ENCODE measurements around the gene ALB. TPM values are rescaled to one million over a fixed set of nuclear protein-coding genes. Genes with fewer than 3 reads are reported as not detected.
"Not testable (repeated sequence)": the region's sequence is repeated elsewhere in the genome, so short reads cannot be mapped to it uniquely, and the experiment has no call there.

The ALB gene
- total RNA-seq: 0.59 to 1.5 TPM (median 0.63 TPM) in 3 replicates

DNA sequence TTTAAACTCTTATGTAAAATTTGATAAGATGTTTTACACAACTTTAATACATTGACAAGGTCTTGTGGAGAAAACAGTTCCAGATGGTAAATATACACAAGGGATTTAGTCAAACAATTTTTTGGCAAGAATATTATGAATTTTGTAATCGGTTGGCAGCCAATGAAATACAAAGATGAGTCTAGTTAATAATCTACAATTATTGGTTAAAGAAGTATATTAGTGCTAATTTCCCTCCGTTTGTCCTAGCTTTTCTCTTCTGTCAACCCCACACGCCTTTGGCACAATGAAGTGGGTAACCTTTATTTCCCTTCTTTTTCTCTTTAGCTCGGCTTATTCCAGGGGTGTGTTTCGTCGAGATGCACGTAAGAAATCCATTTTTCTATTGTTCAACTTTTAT, at the start of gene ALB:
TSS of gene ALB (plus strand) at position 246 of the 400 bp plus-strand sequence. CDS start at position 287, 41 bp downstream.
- TF ChIP-seq, protein P1, sequence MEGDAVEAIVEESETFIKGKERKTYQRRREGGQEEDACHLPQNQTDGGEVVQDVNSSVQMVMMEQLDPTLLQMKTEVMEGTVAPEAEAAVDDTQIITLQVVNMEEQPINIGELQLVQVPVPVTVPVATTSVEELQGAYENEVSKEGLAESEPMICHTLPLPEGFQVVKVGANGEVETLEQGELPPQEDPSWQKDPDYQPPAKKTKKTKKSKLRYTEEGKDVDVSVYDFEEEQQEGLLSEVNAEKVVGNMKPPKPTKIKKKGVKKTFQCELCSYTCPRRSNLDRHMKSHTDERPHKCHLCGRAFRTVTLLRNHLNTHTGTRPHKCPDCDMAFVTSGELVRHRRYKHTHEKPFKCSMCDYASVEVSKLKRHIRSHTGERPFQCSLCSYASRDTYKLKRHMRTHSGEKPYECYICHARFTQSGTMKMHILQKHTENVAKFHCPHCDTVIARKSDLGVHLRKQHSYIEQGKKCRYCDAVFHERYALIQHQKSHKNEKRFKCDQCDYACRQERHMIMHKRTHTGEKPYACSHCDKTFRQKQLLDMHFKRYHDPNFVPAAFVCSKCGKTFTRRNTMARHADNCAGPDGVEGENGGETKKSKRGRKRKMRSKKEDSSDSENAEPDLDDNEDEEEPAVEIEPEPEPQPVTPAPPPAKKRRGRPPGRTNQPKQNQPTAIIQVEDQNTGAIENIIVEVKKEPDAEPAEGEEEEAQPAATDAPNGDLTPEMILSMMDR (IDR thresholded peaks at IDR 0.05; ENCODE audit: unreplicated experiment): no peak
- no peak within 1 kb of the TSS for H3K27ac Mint-ChIP-seq
- H3K4me1 Mint-ChIP-seq: no peaks in the 10 kb centered on the region
- no peak for DNase-seq (ENCODE audit: low spot score in 2 of 2, unreplicated experiment in 2 of 2)
- no peaks in the 10 kb centered on the region for H3K9me3 Mint-ChIP-seq
- H3K27me3 Mint-ChIP-seq (ENCODE audit: low read depth): no peaks in the 10 kb centered on the region
- no peaks in the 10 kb centered on the region for H3K36me3 Mint-ChIP-seq
- no peak within 1 kb of the TSS for H3K4me3 Mint-ChIP-seq

DNA sequence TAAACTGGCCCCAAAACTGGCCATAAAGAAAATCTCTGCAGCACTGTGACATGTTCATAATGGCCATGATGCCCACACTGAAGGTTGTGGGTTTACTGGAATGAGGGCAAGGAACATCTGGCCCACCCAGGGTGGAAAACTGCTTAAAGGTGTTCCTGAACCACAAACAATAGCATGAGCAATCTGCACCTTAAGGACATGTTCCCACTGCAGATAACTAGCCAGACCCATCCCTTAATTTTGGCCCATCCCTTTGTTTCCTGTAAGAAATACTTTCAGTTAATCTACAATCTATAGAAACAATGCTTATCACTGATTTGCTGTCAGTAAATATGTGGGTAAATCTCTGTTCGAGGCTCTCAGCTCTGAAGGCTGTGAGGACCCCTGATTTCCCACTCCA, 46.9 kb upstream of the ALB start:
- peaks cover 63% of the 10 kb centered on the region for H3K9me3 Mint-ChIP-seq
- H3K27ac Mint-ChIP-seq; H3K4me3 Mint-ChIP-seq; H3K27me3 Mint-ChIP-seq (ENCODE audit: low read depth); H3K36me3 Mint-ChIP-seq; DNase-seq (ENCODE audit: low spot score in 2 of 2, unreplicated experiment in 2 of 2); H3K4me1 Mint-ChIP-seq: not testable (repeated sequence)

GRCh38 chr4:73369506-73370199, 34.4 kb upstream of the ALB start:
- not testable (repeated sequence) for H3K36me3 Mint-ChIP-seq, H3K27ac Mint-ChIP-seq

DNA sequence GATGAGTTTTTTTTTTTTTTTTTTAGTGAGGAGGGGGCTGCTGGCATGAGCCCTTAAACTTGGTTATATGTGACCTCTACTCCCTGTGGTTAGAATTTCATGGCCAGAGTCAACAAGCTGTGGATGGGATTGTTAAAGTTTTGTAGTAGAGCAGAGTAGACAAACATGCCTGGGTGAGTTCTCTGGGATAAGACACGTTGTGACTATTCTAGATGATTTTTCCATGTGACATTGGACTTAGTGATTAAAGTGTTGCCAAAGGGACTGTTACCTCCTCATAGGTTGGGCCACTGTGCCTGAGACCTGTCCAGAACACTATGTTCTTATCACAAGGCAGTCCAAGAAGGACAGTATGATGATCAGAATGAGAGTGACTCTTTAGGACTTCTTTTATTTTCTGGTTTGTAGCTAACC, 28.8 kb upstream of the ALB start:
- Mint-ChIP-seq H3K27me3 (ENCODE audit: low read depth) (peaks cover 3% of the 10 kb centered on the region), H3K9me3 (no peaks in the 10 kb centered on the region), H3K4me1 (no peaks in the 10 kb centered on the region), H3K36me3 (no peaks in the 10 kb centered on the region), H3K27ac (no peak overlapping the region), H3K4me3 (no peak overlapping the region)
- no peak for DNase-seq (ENCODE audit: low spot score in 2 of 2, unreplicated experiment in 2 of 2)
- TF ChIP-seq, protein P1 (IDR thresholded peaks at IDR 0.05; ENCODE audit: unreplicated experiment): no peak

More at GRCh38 chr4:73369506-73370199, 34.4 kb upstream of the ALB start:
- H3K9me3 Mint-ChIP-seq; DNase-seq (ENCODE audit: low spot score in 2 of 2, unreplicated experiment in 2 of 2); H3K27me3 Mint-ChIP-seq (ENCODE audit: low read depth); H3K4me3 Mint-ChIP-seq; H3K4me1 Mint-ChIP-seq: not testable (repeated sequence)

DNA sequence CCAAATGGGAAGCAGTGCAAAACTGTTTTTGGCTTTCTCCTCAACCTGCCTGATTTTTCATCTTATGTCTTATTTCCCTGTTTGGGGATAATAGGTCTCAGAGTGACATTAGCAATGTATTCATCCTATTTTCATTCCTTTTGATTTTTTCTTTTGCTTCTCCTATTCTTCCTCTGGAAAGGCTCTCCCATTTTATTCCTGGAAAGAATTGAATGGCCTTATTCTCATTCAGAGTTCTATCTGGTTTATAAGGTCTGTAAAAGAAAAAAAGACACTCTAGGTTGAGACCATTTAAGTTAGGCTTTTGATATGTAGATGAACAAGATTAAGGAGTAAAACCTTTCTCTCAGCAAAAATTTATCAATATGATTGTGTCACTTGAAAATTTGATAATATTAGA, 27.8 kb upstream of the ALB start:
- no peaks in the 10 kb centered on the region for H3K4me1 Mint-ChIP-seq
- H3K9me3 Mint-ChIP-seq: no peaks in the 10 kb centered on the region
- no peak for DNase-seq (ENCODE audit: low spot score in 2 of 2, unreplicated experiment in 2 of 2)
- no peak overlapping the region for H3K4me3 Mint-ChIP-seq
- H3K36me3 Mint-ChIP-seq: no peaks in the 10 kb centered on the region
- TF ChIP-seq, protein P1 (IDR thresholded peaks at IDR 0.05; ENCODE audit: unreplicated experiment): no peak
- H3K27me3 Mint-ChIP-seq (ENCODE audit: low read depth): peaks cover 3% of the 10 kb centered on the region
- H3K27ac Mint-ChIP-seq: no peak overlapping the region

GRCh38 chr4:73376976-73377375, 27.1 kb upstream of the ALB start:
- Mint-ChIP-seq H3K36me3 (no peaks in the 10 kb centered on the region), H3K27ac (no peak overlapping the region), H3K9me3 (no peaks in the 10 kb centered on the region), H3K4me3 (no peak overlapping the region), H3K4me1 (no peaks in the 10 kb centered on the region), H3K27me3 (ENCODE audit: low read depth) (peaks cover 3% of the 10 kb centered on the region)
- no peak for DNase-seq (ENCODE audit: low spot score in 2 of 2, unreplicated experiment in 2 of 2)
- TF ChIP-seq, protein P1 (IDR thresholded peaks at IDR 0.05; ENCODE audit: unreplicated experiment): no peak

Data from mesothelial cell of epicardium (in vitro differentiated cells).